Vagina (tissue), 2 donors: Measurements from ENCODE around the gene PRKAG2.

Source experiments
- POLR2A ChIP-seq, 2 donors: fragments of 450-650 bp; IDR thresholded peaks; one replicate each; pipeline ENCODE4 v1.6.1; 2017; ENCODE audit warnings: antibody characterized with exemption in 2 of 2, mild to moderate bottlenecking in 2 of 2, moderate library complexity in 2 of 2
- POLR2AphosphoS5 ChIP-seq, 2 donors: sonication (generic); formaldehyde crosslinking; IDR thresholded peaks; one replicate each; pipeline ENCODE4 v1.9.0; 2017; ENCODE audit warnings: antibody characterized with exemption in 2 of 2, mild to moderate bottlenecking in 2 of 2, low read depth in 1 of 2; ENCODE audit not compliant: insufficient read depth in 1 of 2
- TF ChIP-seq, protein P1 (sequence below), 3 experiments: fragments of 450-650 bp in 2 of 3; fragments of 200-600 bp in 1 of 3; sonication (generic) in 1 of 3; IDR thresholded peaks; one replicate each; pipeline ENCODE4 v1.5.1; 2017 to 2019; ENCODE audit warnings: antibody characterized with exemption in 3 of 3, mild to moderate bottlenecking in 2 of 3, moderate library complexity in 2 of 3

DNA sequence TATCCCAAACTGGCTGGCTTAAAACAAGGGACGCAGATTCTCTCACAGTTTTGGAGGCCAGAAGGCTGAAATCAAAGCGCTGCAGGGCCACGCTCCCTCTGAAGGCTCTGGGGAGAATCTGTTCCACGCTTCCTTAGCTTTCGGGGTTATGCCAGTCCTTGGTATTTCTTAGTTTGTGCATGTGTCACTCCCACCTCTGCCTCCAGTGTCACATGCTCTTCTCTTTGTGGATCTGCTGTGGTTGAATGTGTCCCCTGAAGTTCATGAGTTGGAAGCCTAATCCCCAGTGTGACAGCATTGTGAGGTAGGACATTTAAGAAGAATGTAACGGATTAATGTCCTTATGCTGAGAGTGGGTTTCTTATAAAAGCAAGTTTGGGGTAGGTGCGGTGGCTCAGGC, 327.8 kb downstream of the PRKAG2 start:
- TF ChIP-seq, protein P1, sequence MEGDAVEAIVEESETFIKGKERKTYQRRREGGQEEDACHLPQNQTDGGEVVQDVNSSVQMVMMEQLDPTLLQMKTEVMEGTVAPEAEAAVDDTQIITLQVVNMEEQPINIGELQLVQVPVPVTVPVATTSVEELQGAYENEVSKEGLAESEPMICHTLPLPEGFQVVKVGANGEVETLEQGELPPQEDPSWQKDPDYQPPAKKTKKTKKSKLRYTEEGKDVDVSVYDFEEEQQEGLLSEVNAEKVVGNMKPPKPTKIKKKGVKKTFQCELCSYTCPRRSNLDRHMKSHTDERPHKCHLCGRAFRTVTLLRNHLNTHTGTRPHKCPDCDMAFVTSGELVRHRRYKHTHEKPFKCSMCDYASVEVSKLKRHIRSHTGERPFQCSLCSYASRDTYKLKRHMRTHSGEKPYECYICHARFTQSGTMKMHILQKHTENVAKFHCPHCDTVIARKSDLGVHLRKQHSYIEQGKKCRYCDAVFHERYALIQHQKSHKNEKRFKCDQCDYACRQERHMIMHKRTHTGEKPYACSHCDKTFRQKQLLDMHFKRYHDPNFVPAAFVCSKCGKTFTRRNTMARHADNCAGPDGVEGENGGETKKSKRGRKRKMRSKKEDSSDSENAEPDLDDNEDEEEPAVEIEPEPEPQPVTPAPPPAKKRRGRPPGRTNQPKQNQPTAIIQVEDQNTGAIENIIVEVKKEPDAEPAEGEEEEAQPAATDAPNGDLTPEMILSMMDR (IDR thresholded peaks at IDR 0.05) = no peak
- no peak for TF ChIP-seq POLR2A (IDR thresholded peaks at IDR 0.05)
- TF ChIP-seq POLR2AphosphoS5 (IDR thresholded peaks at IDR 0.05; ENCODE audit: insufficient read depth in 1 of 2, low read depth in 1 of 2) = no peak
